Measurements from ENCODE around the gene PTF1A.

DNA sequence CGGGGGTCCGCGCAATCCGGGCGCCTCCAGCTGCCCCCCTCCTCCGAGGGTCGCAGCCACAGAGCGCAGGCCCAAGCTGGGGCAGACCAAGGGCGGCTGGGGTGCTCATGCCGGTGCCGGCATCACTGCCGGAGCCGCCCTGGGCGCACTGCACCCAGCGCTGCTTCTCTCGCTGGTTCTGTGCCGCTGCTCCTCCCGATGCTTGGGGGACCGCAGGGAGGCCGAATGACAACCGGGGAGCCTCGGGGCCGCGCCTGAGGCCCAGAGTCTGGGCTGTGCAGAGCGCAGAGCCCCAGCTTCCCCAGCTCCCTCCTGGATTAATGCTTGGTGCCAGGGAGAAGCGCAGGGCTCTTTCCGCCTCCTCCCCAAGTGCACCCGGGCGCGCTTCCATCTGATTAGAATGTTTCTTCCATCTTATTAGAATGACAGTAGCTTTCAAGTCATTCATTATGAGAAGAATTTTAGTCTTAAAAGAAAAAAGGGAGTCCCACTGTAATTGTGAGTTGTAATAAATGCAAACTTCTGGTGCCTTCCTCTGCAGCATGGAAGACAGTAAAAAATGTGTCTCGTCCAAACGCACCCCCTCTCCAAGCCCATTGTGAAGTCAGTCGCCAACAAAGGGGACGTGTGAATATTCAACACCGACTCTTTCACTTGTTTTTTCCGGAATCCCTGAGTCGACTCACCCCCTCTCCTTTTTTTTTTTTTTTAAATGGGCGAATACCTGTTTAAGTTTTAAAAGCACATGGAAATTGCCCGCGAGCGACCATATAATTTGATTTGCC, 19.5 kb upstream of the PTF1A start:
- TF ChIP-seq, protein P1, sequence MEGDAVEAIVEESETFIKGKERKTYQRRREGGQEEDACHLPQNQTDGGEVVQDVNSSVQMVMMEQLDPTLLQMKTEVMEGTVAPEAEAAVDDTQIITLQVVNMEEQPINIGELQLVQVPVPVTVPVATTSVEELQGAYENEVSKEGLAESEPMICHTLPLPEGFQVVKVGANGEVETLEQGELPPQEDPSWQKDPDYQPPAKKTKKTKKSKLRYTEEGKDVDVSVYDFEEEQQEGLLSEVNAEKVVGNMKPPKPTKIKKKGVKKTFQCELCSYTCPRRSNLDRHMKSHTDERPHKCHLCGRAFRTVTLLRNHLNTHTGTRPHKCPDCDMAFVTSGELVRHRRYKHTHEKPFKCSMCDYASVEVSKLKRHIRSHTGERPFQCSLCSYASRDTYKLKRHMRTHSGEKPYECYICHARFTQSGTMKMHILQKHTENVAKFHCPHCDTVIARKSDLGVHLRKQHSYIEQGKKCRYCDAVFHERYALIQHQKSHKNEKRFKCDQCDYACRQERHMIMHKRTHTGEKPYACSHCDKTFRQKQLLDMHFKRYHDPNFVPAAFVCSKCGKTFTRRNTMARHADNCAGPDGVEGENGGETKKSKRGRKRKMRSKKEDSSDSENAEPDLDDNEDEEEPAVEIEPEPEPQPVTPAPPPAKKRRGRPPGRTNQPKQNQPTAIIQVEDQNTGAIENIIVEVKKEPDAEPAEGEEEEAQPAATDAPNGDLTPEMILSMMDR (tag by site-specific recombination; IDR thresholded peaks at IDR 0.05), result no peak
- TF ChIP-seq, protein P2, sequence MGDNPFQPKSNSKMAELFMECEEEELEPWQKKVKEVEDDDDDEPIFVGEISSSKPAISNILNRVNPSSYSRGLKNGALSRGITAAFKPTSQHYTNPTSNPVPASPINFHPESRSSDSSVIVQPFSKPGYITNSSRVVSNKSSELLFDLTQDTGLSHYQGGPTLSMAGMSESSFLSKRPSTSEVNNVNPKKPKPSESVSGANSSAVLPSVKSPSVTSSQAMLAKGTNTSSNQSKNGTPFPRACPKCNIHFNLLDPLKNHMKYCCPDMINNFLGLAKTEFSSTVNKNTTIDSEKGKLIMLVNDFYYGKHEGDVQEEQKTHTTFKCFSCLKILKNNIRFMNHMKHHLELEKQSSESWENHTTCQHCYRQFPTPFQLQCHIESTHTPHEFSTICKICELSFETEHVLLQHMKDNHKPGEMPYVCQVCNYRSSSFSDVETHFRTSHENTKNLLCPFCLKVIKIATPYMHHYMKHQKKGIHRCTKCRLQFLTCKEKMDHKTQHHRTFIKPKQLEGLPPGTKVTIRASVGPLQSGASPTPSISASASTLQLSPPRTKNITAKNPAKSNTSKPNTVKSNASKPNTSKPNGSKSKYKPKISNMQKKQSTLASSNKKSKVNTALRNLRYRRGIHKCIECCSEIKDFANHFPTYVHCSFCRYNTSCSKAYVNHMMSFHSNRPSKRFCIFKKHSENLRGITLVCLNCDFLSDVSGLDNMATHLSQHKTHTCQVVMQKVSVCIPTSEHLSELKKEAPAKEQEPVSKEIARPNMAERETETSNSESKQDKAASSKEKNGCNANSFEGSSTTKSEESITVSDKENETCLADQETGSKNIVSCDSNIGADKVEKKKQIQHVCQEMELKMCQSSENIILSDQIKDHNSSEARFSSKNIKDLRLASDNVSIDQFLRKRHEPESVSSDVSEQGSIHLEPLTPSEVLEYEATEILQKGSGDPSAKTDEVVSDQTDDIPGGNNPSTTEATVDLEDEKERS (tag by site-specific recombination; IDR thresholded peaks at IDR 0.05), result no peak
- no peak for TF ChIP-seq ZBTB20 (tag by site-specific recombination; IDR thresholded peaks at IDR 0.05)
- no peak for TF ChIP-seq TRIM28 (IDR thresholded peaks at IDR 0.05; ENCODE audit: borderline replicate concordance, low read length)
- TF ChIP-seq, protein P3, sequence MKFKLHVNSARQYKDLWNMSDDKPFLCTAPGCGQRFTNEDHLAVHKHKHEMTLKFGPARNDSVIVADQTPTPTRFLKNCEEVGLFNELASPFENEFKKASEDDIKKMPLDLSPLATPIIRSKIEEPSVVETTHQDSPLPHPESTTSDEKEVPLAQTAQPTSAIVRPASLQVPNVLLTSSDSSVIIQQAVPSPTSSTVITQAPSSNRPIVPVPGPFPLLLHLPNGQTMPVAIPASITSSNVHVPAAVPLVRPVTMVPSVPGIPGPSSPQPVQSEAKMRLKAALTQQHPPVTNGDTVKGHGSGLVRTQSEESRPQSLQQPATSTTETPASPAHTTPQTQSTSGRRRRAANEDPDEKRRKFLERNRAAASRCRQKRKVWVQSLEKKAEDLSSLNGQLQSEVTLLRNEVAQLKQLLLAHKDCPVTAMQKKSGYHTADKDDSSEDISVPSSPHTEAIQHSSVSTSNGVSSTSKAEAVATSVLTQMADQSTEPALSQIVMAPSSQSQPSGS (tag by site-specific recombination; IDR thresholded peaks at IDR 0.05; ENCODE audit: low read depth), result no peak
- TF ChIP-seq ZNF311 (tag by site-specific recombination; IDR thresholded peaks at IDR 0.05; ENCODE audit: borderline replicate concordance), result no peak
- TF ChIP-seq, protein P4, sequence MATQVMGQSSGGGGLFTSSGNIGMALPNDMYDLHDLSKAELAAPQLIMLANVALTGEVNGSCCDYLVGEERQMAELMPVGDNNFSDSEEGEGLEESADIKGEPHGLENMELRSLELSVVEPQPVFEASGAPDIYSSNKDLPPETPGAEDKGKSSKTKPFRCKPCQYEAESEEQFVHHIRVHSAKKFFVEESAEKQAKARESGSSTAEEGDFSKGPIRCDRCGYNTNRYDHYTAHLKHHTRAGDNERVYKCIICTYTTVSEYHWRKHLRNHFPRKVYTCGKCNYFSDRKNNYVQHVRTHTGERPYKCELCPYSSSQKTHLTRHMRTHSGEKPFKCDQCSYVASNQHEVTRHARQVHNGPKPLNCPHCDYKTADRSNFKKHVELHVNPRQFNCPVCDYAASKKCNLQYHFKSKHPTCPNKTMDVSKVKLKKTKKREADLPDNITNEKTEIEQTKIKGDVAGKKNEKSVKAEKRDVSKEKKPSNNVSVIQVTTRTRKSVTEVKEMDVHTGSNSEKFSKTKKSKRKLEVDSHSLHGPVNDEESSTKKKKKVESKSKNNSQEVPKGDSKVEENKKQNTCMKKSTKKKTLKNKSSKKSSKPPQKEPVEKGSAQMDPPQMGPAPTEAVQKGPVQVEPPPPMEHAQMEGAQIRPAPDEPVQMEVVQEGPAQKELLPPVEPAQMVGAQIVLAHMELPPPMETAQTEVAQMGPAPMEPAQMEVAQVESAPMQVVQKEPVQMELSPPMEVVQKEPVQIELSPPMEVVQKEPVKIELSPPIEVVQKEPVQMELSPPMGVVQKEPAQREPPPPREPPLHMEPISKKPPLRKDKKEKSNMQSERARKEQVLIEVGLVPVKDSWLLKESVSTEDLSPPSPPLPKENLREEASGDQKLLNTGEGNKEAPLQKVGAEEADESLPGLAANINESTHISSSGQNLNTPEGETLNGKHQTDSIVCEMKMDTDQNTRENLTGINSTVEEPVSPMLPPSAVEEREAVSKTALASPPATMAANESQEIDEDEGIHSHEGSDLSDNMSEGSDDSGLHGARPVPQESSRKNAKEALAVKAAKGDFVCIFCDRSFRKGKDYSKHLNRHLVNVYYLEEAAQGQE (tag by site-specific recombination; IDR thresholded peaks at IDR 0.05), result no peak
- TF ChIP-seq ZNF670 (tag by site-specific recombination; IDR thresholded peaks at IDR 0.05; ENCODE audit: low read depth), result no peak
- TF ChIP-seq, protein P5, sequence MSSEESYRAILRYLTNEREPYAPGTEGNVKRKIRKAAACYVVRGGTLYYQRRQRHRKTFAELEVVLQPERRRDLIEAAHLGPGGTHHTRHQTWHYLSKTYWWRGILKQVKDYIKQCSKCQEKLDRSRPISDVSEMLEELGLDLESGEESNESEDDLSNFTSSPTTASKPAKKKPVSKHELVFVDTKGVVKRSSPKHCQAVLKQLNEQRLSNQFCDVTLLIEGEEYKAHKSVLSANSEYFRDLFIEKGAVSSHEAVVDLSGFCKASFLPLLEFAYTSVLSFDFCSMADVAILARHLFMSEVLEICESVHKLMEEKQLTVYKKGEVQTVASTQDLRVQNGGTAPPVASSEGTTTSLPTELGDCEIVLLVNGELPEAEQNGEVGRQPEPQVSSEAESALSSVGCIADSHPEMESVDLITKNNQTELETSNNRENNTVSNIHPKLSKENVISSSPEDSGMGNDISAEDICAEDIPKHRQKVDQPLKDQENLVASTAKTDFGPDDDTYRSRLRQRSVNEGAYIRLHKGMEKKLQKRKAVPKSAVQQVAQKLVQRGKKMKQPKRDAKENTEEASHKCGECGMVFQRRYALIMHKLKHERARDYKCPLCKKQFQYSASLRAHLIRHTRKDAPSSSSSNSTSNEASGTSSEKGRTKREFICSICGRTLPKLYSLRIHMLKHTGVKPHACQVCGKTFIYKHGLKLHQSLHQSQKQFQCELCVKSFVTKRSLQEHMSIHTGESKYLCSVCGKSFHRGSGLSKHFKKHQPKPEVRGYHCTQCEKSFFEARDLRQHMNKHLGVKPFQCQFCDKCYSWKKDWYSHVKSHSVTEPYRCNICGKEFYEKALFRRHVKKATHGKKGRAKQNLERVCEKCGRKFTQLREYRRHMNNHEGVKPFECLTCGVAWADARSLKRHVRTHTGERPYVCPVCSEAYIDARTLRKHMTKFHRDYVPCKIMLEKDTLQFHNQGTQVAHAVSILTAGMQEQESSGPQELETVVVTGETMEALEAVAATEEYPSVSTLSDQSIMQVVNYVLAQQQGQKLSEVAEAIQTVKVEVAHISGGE (tag by site-specific recombination; conservative IDR thresholded peaks at IDR 0.05; ENCODE audit: low read depth), result no peak
- TF ChIP-seq, protein P6, sequence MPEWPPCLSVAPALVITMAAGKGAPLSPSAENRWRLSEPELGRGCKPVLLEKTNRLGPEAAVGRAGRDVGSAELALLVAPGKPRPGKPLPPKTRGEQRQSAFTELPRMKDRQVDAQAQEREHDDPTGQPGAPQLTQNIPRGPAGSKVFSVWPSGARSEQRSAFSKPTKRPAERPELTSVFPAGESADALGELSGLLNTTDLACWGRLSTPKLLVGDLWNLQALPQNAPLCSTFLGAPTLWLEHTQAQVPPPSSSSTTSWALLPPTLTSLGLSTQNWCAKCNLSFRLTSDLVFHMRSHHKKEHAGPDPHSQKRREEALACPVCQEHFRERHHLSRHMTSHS (tag by site-specific recombination; IDR thresholded peaks at IDR 0.05), result no peak
- no peak for TF ChIP-seq ZNF76 (tag by site-specific recombination; IDR thresholded peaks at IDR 0.05; ENCODE audit: borderline replicate concordance, low read depth)
- TF ChIP-seq, protein P7, sequence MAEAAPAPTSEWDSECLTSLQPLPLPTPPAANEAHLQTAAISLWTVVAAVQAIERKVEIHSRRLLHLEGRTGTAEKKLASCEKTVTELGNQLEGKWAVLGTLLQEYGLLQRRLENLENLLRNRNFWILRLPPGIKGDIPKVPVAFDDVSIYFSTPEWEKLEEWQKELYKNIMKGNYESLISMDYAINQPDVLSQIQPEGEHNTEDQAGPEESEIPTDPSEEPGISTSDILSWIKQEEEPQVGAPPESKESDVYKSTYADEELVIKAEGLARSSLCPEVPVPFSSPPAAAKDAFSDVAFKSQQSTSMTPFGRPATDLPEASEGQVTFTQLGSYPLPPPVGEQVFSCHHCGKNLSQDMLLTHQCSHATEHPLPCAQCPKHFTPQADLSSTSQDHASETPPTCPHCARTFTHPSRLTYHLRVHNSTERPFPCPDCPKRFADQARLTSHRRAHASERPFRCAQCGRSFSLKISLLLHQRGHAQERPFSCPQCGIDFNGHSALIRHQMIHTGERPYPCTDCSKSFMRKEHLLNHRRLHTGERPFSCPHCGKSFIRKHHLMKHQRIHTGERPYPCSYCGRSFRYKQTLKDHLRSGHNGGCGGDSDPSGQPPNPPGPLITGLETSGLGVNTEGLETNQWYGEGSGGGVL (tag by site-specific recombination; IDR thresholded peaks at IDR 0.05), result no peak
- TF ChIP-seq, protein P8, sequence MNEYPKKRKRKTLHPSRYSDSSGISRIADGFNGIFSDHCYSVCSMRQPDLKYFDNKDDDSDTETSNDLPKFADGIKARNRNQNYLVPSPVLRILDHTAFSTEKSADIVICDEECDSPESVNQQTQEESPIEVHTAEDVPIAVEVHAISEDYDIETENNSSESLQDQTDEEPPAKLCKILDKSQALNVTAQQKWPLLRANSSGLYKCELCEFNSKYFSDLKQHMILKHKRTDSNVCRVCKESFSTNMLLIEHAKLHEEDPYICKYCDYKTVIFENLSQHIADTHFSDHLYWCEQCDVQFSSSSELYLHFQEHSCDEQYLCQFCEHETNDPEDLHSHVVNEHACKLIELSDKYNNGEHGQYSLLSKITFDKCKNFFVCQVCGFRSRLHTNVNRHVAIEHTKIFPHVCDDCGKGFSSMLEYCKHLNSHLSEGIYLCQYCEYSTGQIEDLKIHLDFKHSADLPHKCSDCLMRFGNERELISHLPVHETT (tag by site-specific recombination; IDR thresholded peaks at IDR 0.05), result no peak

Data from HEK293 (cell line).